ENCODE data around the gene CAB39L.

DNA sequence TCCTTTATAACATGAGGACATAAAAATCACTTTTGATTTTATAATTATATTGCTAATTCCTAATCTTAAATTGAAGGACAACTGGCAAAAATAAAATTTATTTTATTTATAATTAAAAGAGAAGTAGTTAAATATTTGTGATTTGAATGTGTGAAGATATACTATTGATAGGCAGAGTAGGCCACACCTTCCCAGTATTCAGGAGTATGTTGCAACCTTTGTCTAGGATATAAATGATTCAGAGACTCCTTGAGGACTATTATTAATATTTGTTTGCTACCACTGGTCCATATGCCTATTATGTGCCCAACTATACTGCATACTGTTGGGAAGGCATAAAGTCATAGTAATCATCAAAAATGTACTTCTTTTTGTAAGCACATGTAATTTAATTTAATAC is 101.9 kb downstream of the CAB39L start:
- TF ChIP-seq POLR2A (IDR thresholded peaks at IDR 0.05) = no peak
- TF ChIP-seq, protein P1, sequence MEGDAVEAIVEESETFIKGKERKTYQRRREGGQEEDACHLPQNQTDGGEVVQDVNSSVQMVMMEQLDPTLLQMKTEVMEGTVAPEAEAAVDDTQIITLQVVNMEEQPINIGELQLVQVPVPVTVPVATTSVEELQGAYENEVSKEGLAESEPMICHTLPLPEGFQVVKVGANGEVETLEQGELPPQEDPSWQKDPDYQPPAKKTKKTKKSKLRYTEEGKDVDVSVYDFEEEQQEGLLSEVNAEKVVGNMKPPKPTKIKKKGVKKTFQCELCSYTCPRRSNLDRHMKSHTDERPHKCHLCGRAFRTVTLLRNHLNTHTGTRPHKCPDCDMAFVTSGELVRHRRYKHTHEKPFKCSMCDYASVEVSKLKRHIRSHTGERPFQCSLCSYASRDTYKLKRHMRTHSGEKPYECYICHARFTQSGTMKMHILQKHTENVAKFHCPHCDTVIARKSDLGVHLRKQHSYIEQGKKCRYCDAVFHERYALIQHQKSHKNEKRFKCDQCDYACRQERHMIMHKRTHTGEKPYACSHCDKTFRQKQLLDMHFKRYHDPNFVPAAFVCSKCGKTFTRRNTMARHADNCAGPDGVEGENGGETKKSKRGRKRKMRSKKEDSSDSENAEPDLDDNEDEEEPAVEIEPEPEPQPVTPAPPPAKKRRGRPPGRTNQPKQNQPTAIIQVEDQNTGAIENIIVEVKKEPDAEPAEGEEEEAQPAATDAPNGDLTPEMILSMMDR (IDR thresholded peaks at IDR 0.05) = no peak
